Uterus (tissue), 4 donors: Measurements from ENCODE around the gene SMOC1. TPM values are rescaled to one million over a fixed set of nuclear protein-coding genes. Genes with fewer than 3 reads are reported as not detected.

ENCODE experiments used
- DNase-seq, 2 donors: peaks; one replicate each; pipeline ENCODE4 v3.0.0-alpha.2; 2019 to 2020
- H3K27ac ChIP-seq, 2 donors: fragments of 200-600 bp; sonication (generic); 1 replicate in 1 of 2; 2 replicates in 1 of 2; pipeline ENCODE4 v1.5.1; 2016 to 2018
- H3K27me3 ChIP-seq, 2 donors: fragments of 200-600 bp; sonication (generic); one replicate each; pipeline ENCODE4 v1.5.1; 2018 to 2019; ENCODE audit warnings: control low read depth in 1 of 2
- H3K36me3 ChIP-seq, 2 donors: fragments of 200-600 bp; sonication (generic); one replicate each; pipeline ENCODE4 v1.5.1; 2019; ENCODE audit warnings: control low read depth in 1 of 2
- H3K4me1 ChIP-seq, 2 donors: fragments of 200-600 bp; sonication (generic); one replicate each; pipeline ENCODE4 v1.5.1; 2018 to 2019; ENCODE audit warnings: control low read depth in 1 of 2
- H3K4me3 ChIP-seq, 2 donors: fragments of 200-600 bp; sonication (generic); 1 replicate in 1 of 2; 2 replicates in 1 of 2; pipeline ENCODE4 v1.5.1; 2018 to 2019; ENCODE audit warnings: mild to moderate bottlenecking in 1 of 2
- H3K9me3 ChIP-seq, 2 donors: fragments of 200-600 bp; sonication (generic); one replicate each; pipeline ENCODE4 v1.5.1; 2019; ENCODE audit warnings: control low read depth in 1 of 2
- CTCF ChIP-seq, 4 experiments: fragments of 200-600 bp in 2 of 4; fragments of 450-650 bp in 2 of 4; sonication (generic) in 2 of 4; IDR thresholded peaks; one replicate each; pipeline ENCODE4 v1.5.1; 2016 to 2019; ENCODE audit warnings: antibody characterized with exemption in 4 of 4, mild to moderate bottlenecking in 2 of 4, moderate library complexity in 1 of 4
- POLR2A ChIP-seq, 2 donors: fragments of 450-650 bp; IDR thresholded peaks; one replicate each; pipeline ENCODE4 v1.6.1; 2016; ENCODE audit warnings: antibody characterized with exemption in 2 of 2, mild to moderate bottlenecking in 1 of 2, moderate library complexity in 1 of 2
- intact Hi-C: fragments of 100-400 bp; cut with DNase I; formaldehyde crosslinking; loops from one replicate; pipeline ENCODE4 v1.15.1; 2023; ENCODE audit warnings: low total_unique reads
- total RNA-seq, 4 donors: library from RNA; depleted of rRNA in 3 of 4; stranded (reverse); fragments of >200 nt in 3 of 4; gene quantifications; one replicate each; pipeline versions ENCODE4 v1.1.0 to v1.2.4, GENCODE V29; 2014 to 2023
- donor health status: DM: yes; HTN: yes; CAD: no.

SMOC1 gene
- total RNA-seq, 4 donors from 2014 or later, result 0.59 to 2.1 (median 2.0) TPM; not detected in 1

GRCh38 chr14:69960296-69960695, 81.1 kb downstream of the SMOC1 start:
- H3K9me3 ChIP-seq, result no peaks in the 10 kb centered on the region
- no peaks in the 10 kb centered on the region for H3K27me3 ChIP-seq
- no peak overlapping the region for H3K27ac ChIP-seq
- H3K36me3 ChIP-seq, result no peaks in the 10 kb centered on the region
- no peaks in the 10 kb centered on the region for H3K4me1 ChIP-seq
- TF ChIP-seq CTCF (IDR thresholded peaks at IDR 0.05) (no peak), POLR2A (IDR thresholded peaks at IDR 0.05) (no peak)
- no peak overlapping the region for H3K4me3 ChIP-seq
- intact Hi-C loops, result no loop called here
- no peak for DNase-seq

GRCh38 chr14:69963966-69964365, 84.8 kb downstream of the SMOC1 start:
- Histone ChIP-seq H3K27ac (no peak overlapping the region), H3K36me3 (no peaks in the 10 kb centered on the region), H3K4me1 (no peaks in the 10 kb centered on the region), H3K9me3 (no peaks in the 10 kb centered on the region), H3K4me3 (no peak overlapping the region), H3K27me3 (no peaks in the 10 kb centered on the region)
- DNase-seq, result no peak
- intact Hi-C loops, result no loop called here
- no peak for TF ChIP-seq CTCF (IDR thresholded peaks at IDR 0.05)
- TF ChIP-seq POLR2A (IDR thresholded peaks at IDR 0.05), result no peak

GRCh38 chr14:69964841-69965240, 85.6 kb downstream of the SMOC1 start:
- Histone ChIP-seq H3K36me3 (no peaks in the 10 kb centered on the region), H3K4me1 (no peaks in the 10 kb centered on the region), H3K4me3 (no peak overlapping the region), H3K27ac (no peak overlapping the region), H3K9me3 (no peaks in the 10 kb centered on the region), H3K27me3 (no peaks in the 10 kb centered on the region)
- no peak for DNase-seq
- intact Hi-C loops, result no loop called here
- no peak for TF ChIP-seq POLR2A (IDR thresholded peaks at IDR 0.05)
- TF ChIP-seq CTCF (IDR thresholded peaks at IDR 0.05), result no peak

- Histone ChIP-seq H3K27me3 (no peaks in the 10 kb centered on the region), H3K4me3 (no peak overlapping the region), H3K36me3 (no peaks in the 10 kb centered on the region), H3K9me3 (no peaks in the 10 kb centered on the region), H3K4me1 (no peaks in the 10 kb centered on the region), H3K27ac (no peak overlapping the region)
- TF ChIP-seq POLR2A (IDR thresholded peaks at IDR 0.05) (no peak), CTCF (IDR thresholded peaks at IDR 0.05) (no peak)
- DNase-seq, result no peak
- intact Hi-C loops, result no loop called here
Measured at GRCh38 chr14:69968132-69968531, 88.9 kb downstream of the SMOC1 start.

- intact Hi-C loops, result no loop called here
- H3K4me1 ChIP-seq, result no peaks in the 10 kb centered on the region
- no peaks in the 10 kb centered on the region for H3K27me3 ChIP-seq
- DNase-seq, result no peak
- TF ChIP-seq CTCF (IDR thresholded peaks at IDR 0.05) (no peak), POLR2A (IDR thresholded peaks at IDR 0.05) (no peak)
- H3K27ac ChIP-seq, result no peak overlapping the region
- H3K9me3 ChIP-seq, result no peaks in the 10 kb centered on the region
- H3K36me3 ChIP-seq, result no peaks in the 10 kb centered on the region
- H3K4me3 ChIP-seq, result no peak overlapping the region
Measured at GRCh38 chr14:69968681-69969080, 89.5 kb downstream of the SMOC1 start.
